GM23338 (cell line): Measurements from ENCODE around the gene RBM48.

Experiments
- CREB1 ChIP-seq: fragments of 250-450 bp; sonication (Bioruptor Pico); IDR thresholded peaks from 2 replicates; pipeline ENCODE4 v1.5.0; 2020; ENCODE audit warnings: low read depth, mild to moderate bottlenecking, moderate library complexity
- EZH2 ChIP-seq: fragments of 200-600 bp; sonication (generic); IDR thresholded peaks from one replicate; pipeline ENCODE4 v1.8.0; 2017; ENCODE audit warnings: antibody characterized with exemption, mild to moderate bottlenecking, low read depth; ENCODE audit not compliant: unreplicated experiment
- EZH2phosphoT487 ChIP-seq: fragments of 200-600 bp; sonication (generic); IDR thresholded peaks from one replicate; pipeline ENCODE4 v1.8.1; 2018; ENCODE audit warnings: antibody characterized with exemption; ENCODE audit not compliant: unreplicated experiment
- POLR2AphosphoS5 ChIP-seq: IDR thresholded peaks from 2 replicates; pipeline ENCODE4 v1.6.1; 2016; ENCODE audit warnings: antibody characterized with exemption, low read depth
- STAT1 ChIP-seq: IDR thresholded peaks from one replicate; pipeline ENCODE4 v1.6.1; 2016; ENCODE audit warnings: antibody characterized with exemption; ENCODE audit not compliant: unreplicated experiment
- TF ChIP-seq, protein P1 (sequence below), 2 experiments: fragments of 200-600 bp in 1 of 2; sonication (generic) in 1 of 2; conservative IDR thresholded peaks; 2 replicates each; pipeline versions ENCODE4 v1.5.1 to v1.6.1; 2016 to 2017; ENCODE audit warnings: antibody characterized with exemption in 2 of 2, low read depth in 2 of 2, mild to moderate bottlenecking in 2 of 2, moderate library complexity in 1 of 2
- TF ChIP-seq, protein P2 (sequence below): IDR thresholded peaks from 2 replicates; pipeline ENCODE4 v1.6.1; 2016; ENCODE audit warnings: antibody characterized with exemption
- TF ChIP-seq, protein P3 (sequence below): IDR thresholded peaks from one replicate; pipeline ENCODE4 v1.6.1; 2018; ENCODE audit warnings: antibody characterized with exemption; ENCODE audit not compliant: unreplicated experiment

DNA sequence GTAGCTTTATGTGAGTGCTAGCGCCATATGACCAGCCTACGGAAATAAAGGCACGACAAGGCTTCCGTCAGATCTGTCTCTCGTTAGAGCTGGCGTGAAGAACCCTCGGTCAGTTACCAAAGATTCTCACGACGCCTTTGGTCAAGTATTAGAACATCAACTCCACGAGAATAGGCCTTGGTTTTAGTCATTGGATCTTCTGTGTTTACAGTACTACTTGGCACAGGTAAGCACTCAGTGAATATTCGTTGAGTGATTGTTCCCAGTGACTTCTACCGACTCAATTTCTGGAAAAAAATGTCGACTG lies 316 bp downstream of the RBM48 start:
- TF ChIP-seq, protein P1, sequence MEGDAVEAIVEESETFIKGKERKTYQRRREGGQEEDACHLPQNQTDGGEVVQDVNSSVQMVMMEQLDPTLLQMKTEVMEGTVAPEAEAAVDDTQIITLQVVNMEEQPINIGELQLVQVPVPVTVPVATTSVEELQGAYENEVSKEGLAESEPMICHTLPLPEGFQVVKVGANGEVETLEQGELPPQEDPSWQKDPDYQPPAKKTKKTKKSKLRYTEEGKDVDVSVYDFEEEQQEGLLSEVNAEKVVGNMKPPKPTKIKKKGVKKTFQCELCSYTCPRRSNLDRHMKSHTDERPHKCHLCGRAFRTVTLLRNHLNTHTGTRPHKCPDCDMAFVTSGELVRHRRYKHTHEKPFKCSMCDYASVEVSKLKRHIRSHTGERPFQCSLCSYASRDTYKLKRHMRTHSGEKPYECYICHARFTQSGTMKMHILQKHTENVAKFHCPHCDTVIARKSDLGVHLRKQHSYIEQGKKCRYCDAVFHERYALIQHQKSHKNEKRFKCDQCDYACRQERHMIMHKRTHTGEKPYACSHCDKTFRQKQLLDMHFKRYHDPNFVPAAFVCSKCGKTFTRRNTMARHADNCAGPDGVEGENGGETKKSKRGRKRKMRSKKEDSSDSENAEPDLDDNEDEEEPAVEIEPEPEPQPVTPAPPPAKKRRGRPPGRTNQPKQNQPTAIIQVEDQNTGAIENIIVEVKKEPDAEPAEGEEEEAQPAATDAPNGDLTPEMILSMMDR (conservative IDR thresholded peaks at IDR 0.05; ENCODE audit: low read depth in 2 of 2): no peak
- no peak for TF ChIP-seq POLR2AphosphoS5
- TF ChIP-seq, protein P2, sequence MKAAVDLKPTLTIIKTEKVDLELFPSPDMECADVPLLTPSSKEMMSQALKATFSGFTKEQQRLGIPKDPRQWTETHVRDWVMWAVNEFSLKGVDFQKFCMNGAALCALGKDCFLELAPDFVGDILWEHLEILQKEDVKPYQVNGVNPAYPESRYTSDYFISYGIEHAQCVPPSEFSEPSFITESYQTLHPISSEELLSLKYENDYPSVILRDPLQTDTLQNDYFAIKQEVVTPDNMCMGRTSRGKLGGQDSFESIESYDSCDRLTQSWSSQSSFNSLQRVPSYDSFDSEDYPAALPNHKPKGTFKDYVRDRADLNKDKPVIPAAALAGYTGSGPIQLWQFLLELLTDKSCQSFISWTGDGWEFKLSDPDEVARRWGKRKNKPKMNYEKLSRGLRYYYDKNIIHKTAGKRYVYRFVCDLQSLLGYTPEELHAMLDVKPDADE: no peak
- TF ChIP-seq EZH2: no peak
- TF ChIP-seq, protein P3, sequence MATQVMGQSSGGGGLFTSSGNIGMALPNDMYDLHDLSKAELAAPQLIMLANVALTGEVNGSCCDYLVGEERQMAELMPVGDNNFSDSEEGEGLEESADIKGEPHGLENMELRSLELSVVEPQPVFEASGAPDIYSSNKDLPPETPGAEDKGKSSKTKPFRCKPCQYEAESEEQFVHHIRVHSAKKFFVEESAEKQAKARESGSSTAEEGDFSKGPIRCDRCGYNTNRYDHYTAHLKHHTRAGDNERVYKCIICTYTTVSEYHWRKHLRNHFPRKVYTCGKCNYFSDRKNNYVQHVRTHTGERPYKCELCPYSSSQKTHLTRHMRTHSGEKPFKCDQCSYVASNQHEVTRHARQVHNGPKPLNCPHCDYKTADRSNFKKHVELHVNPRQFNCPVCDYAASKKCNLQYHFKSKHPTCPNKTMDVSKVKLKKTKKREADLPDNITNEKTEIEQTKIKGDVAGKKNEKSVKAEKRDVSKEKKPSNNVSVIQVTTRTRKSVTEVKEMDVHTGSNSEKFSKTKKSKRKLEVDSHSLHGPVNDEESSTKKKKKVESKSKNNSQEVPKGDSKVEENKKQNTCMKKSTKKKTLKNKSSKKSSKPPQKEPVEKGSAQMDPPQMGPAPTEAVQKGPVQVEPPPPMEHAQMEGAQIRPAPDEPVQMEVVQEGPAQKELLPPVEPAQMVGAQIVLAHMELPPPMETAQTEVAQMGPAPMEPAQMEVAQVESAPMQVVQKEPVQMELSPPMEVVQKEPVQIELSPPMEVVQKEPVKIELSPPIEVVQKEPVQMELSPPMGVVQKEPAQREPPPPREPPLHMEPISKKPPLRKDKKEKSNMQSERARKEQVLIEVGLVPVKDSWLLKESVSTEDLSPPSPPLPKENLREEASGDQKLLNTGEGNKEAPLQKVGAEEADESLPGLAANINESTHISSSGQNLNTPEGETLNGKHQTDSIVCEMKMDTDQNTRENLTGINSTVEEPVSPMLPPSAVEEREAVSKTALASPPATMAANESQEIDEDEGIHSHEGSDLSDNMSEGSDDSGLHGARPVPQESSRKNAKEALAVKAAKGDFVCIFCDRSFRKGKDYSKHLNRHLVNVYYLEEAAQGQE: no peak
- TF ChIP-seq EZH2phosphoT487: no peak
- no peak for TF ChIP-seq STAT1
- no peak for TF ChIP-seq CREB1 (CRISPR knock-in tag)
